ENCODE results near the gene FAM193A.
"Not testable (repeated sequence)": the region's sequence is repeated elsewhere in the genome, so short reads cannot be mapped to it uniquely, and the experiment has no call there.

The FAM193A gene

DNA sequence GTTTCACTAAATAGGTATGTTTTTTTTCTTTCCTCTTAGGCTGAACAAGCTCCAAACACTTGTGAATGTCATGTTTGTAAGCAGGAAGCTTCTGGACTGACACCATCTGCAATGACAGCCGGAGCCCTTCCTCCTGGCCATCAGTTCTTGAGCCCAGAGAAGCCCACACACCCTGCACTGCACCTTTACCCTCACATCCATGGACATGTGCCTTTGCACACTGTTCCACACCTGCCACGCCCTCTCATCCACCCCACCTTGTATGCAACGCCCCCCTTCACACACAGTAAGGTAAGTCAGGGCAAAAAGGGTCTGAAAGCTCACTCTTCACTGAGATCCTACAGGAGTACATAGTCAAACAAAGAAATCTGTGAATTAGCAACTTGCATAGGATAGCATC is 135.6 kb downstream of the FAM193A start:
- DNase-seq (ENCODE audit: extremely low read depth, low read depth), result no peak
- TF ChIP-seq, protein P1, sequence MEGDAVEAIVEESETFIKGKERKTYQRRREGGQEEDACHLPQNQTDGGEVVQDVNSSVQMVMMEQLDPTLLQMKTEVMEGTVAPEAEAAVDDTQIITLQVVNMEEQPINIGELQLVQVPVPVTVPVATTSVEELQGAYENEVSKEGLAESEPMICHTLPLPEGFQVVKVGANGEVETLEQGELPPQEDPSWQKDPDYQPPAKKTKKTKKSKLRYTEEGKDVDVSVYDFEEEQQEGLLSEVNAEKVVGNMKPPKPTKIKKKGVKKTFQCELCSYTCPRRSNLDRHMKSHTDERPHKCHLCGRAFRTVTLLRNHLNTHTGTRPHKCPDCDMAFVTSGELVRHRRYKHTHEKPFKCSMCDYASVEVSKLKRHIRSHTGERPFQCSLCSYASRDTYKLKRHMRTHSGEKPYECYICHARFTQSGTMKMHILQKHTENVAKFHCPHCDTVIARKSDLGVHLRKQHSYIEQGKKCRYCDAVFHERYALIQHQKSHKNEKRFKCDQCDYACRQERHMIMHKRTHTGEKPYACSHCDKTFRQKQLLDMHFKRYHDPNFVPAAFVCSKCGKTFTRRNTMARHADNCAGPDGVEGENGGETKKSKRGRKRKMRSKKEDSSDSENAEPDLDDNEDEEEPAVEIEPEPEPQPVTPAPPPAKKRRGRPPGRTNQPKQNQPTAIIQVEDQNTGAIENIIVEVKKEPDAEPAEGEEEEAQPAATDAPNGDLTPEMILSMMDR (IDR thresholded peaks at IDR 0.05; ENCODE audit: low read depth, low read length, missing control alignments), result no peak
- H3K4me3 ChIP-seq (replicated peaks; ENCODE audit: low read depth, low read length), result no peak overlapping the region

DNA sequence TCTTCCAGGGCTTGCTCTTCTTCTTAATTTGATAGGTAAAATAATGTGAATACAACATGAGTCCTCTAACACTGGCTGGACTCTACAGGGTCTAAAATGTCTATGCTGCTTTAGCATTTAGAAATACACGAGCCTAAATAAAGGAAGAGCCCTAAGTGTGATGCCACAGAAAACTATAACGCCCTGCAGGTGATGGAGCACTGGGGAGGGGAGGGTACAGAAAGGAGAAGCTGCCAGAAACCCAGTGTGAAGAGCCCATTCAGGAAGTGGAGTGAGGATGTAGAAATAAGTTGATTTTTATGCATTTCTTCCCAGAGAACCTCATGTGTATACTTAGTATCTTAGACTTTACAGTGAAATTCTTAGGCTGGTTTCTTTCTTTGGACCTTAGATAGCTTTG is 136.3 kb downstream of the FAM193A start:
- DNase-seq (ENCODE audit: extremely low read depth, low read depth), result no peak
- no peak overlapping the region for H3K4me3 ChIP-seq (replicated peaks; ENCODE audit: low read depth, low read length)
- TF ChIP-seq, protein P1 (IDR thresholded peaks at IDR 0.05; ENCODE audit: low read depth, low read length, missing control alignments), result no peak

DNA sequence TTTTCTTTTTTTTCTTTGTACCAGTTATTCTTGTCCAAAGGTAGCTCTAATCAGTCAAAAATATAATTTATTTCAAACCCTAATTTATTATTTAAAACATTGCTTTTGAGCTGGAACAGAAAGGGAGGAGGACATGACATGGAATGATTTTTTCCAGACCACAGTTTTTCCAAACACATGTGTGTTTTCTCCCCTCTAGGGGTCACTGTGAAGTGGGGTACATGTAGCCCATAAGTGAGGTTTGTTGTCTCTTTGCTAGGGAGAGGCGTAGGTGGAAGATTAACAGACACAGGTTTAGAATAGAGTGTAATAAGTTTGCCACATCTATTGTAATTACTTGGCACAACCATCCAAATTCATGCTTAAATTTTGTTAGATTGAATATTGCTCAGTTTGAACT is 136.7 kb downstream of the FAM193A start:
- no peak for DNase-seq (ENCODE audit: extremely low read depth, low read depth)
- no peak overlapping the region for H3K4me3 ChIP-seq (replicated peaks; ENCODE audit: low read depth, low read length)
- TF ChIP-seq, protein P1 (IDR thresholded peaks at IDR 0.05; ENCODE audit: low read depth, low read length, missing control alignments), result peak; percentile 30

- not testable (repeated sequence) for DNase-seq (ENCODE audit: extremely low read depth, low read depth); H3K4me3 ChIP-seq (replicated peaks; ENCODE audit: low read depth, low read length)
These were observed 143.3 kb downstream of the FAM193A start for GRCh38 chr4:2679762-2680161.

GRCh38 chr4:2684486-2684885 is 148.0 kb downstream of the FAM193A start:
- TF ChIP-seq, protein P1 (IDR thresholded peaks at IDR 0.05; ENCODE audit: low read depth, low read length, missing control alignments), result no peak
- H3K4me3 ChIP-seq (replicated peaks; ENCODE audit: low read depth, low read length), result no peak overlapping the region
- DNase-seq (ENCODE audit: extremely low read depth, low read depth), result no peak

DNA sequence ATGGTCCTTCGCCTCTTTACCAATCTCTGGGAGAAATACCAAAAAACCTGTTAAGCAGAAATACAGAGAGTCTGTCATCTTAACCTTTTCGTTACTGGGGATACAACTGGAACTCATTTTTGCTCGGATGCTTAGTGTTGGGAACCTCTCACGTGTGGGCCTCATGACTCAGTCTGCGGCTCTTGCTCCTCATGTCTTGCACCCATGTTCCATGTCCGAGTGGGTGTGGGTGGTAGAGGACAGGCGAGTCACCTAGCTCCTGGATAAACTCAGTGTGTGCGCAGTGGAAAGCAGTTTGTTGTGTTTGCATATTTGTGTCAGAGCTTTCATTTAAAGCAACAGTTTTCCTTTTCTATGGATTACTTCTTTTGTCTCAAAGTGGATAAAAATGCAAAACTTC is 149.1 kb downstream of the FAM193A start:
- DNase-seq (ENCODE audit: extremely low read depth, low read depth), result no peak
- TF ChIP-seq, protein P1 (IDR thresholded peaks at IDR 0.05; ENCODE audit: low read depth, low read length, missing control alignments), result no peak
- H3K4me3 ChIP-seq (replicated peaks; ENCODE audit: low read depth, low read length), result no peak overlapping the region

GRCh38 chr4:2686379-2687265 is 150.2 kb downstream of the FAM193A start:
- TF ChIP-seq, protein P1 (IDR thresholded peaks at IDR 0.05; ENCODE audit: low read depth, low read length, missing control alignments), result no peak
- no peak overlapping the region for H3K4me3 ChIP-seq (replicated peaks; ENCODE audit: low read depth, low read length)
- no peak for DNase-seq (ENCODE audit: extremely low read depth, low read depth)

Measured in HFF-Myc (cell line).